Right ventricle myocardium superior (tissue), 1 donor: Measurements from ENCODE around the gene ESYT1. TPM values are rescaled to one million over a fixed set of nuclear protein-coding genes. Genes with fewer than 3 reads are reported as not detected.

Experiments used
- ATAC-seq: fragments of 200-7000 bp; cut with Tn5 transposase; one replicate; pipeline ENCODE4 v1.9.1; 2020; ENCODE audit warnings: mild to moderate bottlenecking; ENCODE audit not compliant: poor library complexity
- DNase-seq: peaks from one replicate; pipeline ENCODE4 v3.0.0-alpha.2; 2020
- intact Hi-C: fragments of 100-400 bp; cut with DNase I; formaldehyde crosslinking; loops from one replicate; pipeline ENCODE4 v1.11.2; 2022
- total RNA-seq: library from RNA; stranded (reverse); fragmentation: NEBNext Ultra II Directional; extraction: Animal tissue kit (Norgen Biotek cat#: 25700); gene quantifications from one replicate; pipeline ENCODE4 v1.2.1, GENCODE V29; 2021
- donor health status: DM: no; HTN: yes; CAD: no; lungs with severe emphysema.

The ESYT1 gene
- total RNA-seq, 1 donor from 2014 or later: 27.0 TPM

DNA sequence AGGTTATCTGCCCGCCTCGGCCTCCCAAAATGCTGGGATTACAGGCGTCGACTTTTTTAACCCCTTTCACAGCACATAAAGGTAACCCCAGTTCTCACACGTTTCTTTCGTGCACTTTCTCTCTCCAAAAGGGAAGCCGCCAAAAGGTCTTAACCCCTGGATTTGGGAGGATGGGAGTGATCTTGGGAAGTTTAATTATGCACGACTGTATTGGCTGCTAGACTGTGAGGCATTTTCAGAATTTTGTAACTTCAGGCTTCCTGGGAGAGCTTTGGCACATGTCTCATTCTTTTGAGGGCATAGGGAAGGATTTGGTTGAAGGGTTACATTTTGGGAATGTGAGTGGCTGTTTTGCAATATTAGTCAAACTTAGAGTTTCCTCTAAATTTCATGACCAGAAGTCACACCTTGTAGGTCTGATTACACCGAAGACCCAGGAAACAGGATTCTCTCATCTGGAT, 62.7 kb downstream of the ESYT1 start:
- DNase-seq (no peak), ATAC-seq (no peak)
- intact Hi-C loops: loop anchor here (2.0 to 5.0 kb wide), 2 partner anchors 32 to 277 kb away; partner anchors contain the start of gene SPRYD4

DNA sequence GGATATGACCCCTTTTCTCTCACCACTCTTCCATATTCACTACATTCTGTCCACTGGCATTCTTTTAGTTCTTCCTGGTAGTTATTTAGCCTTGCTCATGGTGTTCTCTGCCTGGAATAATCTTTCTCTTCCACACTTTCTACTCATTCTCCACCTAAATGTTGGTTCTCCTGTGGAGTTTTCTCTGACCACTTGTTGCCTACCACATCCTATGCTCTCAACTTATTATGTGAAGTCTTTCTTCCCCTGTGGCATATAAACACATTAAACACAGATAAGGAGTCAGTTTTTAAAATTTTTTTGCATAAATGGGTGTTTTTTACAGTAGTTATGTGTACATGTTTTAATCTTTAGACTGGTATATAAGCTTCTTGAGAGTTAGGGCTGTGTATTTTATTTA, 64.5 kb downstream of the ESYT1 start:
- intact Hi-C loops: loop anchor here (5.0 kb wide), 1 partner anchor 275 kb away; the partner anchor contains the start of gene SPRYD4
- ATAC-seq: no peak
- DNase-seq: no peak

DNA sequence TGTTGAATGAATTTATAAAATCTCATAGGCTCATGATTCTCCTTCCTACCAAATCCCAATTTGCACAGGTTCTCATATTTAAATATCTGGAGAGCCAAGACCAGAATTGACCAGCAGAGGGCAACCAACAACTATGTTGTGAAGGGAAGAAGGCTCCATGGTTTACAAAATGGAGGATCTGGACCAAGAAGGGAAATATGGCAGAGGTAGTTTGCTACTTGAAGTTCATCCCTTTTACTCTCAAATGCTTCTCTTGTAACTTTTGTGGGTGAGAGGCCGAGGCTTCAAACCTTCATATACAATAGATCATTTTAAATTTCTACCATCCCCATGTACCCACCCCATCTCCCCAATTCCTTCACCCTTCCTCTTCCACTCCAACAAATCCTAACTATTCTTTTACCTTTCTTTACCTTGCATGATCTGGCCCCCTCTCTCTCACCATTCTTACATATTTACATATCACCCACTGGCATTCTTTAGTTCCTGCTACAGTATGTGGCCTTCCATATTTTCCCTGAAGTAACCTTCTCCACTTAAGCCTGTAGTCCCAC, 65.0 kb downstream of the ESYT1 start:
- ATAC-seq (no peak), DNase-seq (no peak)
- intact Hi-C loops: loop anchor here (5.0 kb wide), 1 partner anchor 274 kb away; the partner anchor contains the start of gene SPRYD4

Other genes with a start within 250 kb of the ESYT1 start
- 14.3 TPM for gene PYM1, start 200.4 kb upstream of the ESYT1 start, total RNA-seq
- gene DGKA, start 197.1 kb upstream of the ESYT1 start, total RNA-seq: 9.5 TPM
- gene PMEL, start 162.2 kb upstream of the ESYT1 start, total RNA-seq: 0.83 TPM
- 7.9 TPM for gene CDK2, start 161.4 kb upstream of the ESYT1 start, total RNA-seq
- 111 TPM for gene RAB5B, start 154.2 kb upstream of the ESYT1 start, total RNA-seq
- 29.7 TPM for gene SUOX, start 131.0 kb upstream of the ESYT1 start, total RNA-seq
- gene IKZF4, start 107.2 kb upstream of the ESYT1 start, total RNA-seq: 7.0 TPM
- gene RPS26, start 86.3 kb upstream of the ESYT1 start, total RNA-seq: 34.6 TPM
- 4.8 TPM for gene ERBB3, start 48.1 kb upstream of the ESYT1 start, total RNA-seq
- 68.0 TPM for gene PA2G4, start 23.7 kb upstream of the ESYT1 start, total RNA-seq
- gene RPL41, start 11.6 kb upstream of the ESYT1 start, total RNA-seq: 1,888 TPM
- gene ZC3H10, start 10.0 kb upstream of the ESYT1 start, total RNA-seq: 5.8 TPM
- 42.7 TPM for gene MYL6B, start 24.3 kb downstream of the ESYT1 start, total RNA-seq
- 513 TPM for gene MYL6, start 30.1 kb downstream of the ESYT1 start, total RNA-seq
- 63.4 TPM for gene SMARCC2, start 61.2 kb downstream of the ESYT1 start, total RNA-seq
- gene RNF41, start 93.7 kb downstream of the ESYT1 start, total RNA-seq: 48.1 TPM
- 18.8 TPM for gene NABP2, start 96.1 kb downstream of the ESYT1 start, total RNA-seq
- not detected for gene SLC39A5, start 101.8 kb downstream of the ESYT1 start, total RNA-seq
- gene ANKRD52, start 130.1 kb downstream of the ESYT1 start, total RNA-seq: 24.6 TPM
- 153 TPM for gene COQ10A, start 138.7 kb downstream of the ESYT1 start, total RNA-seq
- gene CS, start 172.1 kb downstream of the ESYT1 start, total RNA-seq: 779 TPM
- gene CNPY2, start 187.7 kb downstream of the ESYT1 start, total RNA-seq: 31.2 TPM
- gene PAN2, start 205.7 kb downstream of the ESYT1 start, total RNA-seq: 38.6 TPM
- not detected for gene IL23A, start 210.6 kb downstream of the ESYT1 start, total RNA-seq
- 28.3 TPM for gene STAT2, start 231.8 kb downstream of the ESYT1 start, total RNA-seq
- not detected for gene APOF, start 234.6 kb downstream of the ESYT1 start, total RNA-seq